Liver (tissue), 9 donors: ENCODE measurements around the gene KIF24. TPM values are rescaled to one million over a fixed set of nuclear protein-coding genes. Genes with fewer than 3 reads are reported as not detected.

ENCODE experiments used
- DNase-seq: peaks from one replicate; pipeline ENCODE4 v3.0.0-alpha.2; 2017; ENCODE audit warnings: low spot score
- H3K27ac ChIP-seq, 2 donors: one replicate each; pipeline ENCODE4 v1.7.0; 2013; ENCODE audit warnings: inconsistent platforms in 2 of 2, low read length in 2 of 2, control low read depth in 1 of 2, low read depth in 1 of 2, mild to moderate bottlenecking in 1 of 2
- H3K27me3 ChIP-seq, 4 donors: one replicate each; pipeline versions ENCODE4 v1.6.1 to v1.7.0; 2013; ENCODE audit warnings: low read length in 3 of 4, inconsistent platforms in 1 of 4, mild to moderate bottlenecking in 1 of 4, moderate library complexity in 1 of 4; ENCODE audit not compliant: control insufficient read depth in 4 of 4, insufficient read depth in 4 of 4
- H3K36me3 ChIP-seq, 4 donors: one replicate each; pipeline versions ENCODE4 v1.6.1 to v1.7.0; 2013; ENCODE audit warnings: low read length in 3 of 4, mild to moderate bottlenecking in 3 of 4, low read depth in 1 of 4, moderate library complexity in 1 of 4; ENCODE audit not compliant: control insufficient read depth in 4 of 4, insufficient read depth in 3 of 4
- H3K4me1 ChIP-seq, 4 donors: one replicate each; pipeline versions ENCODE4 v1.6.1 to v1.7.0; 2013; ENCODE audit warnings: low read length in 3 of 4, mild to moderate bottlenecking in 3 of 4, moderate library complexity in 1 of 4; ENCODE audit not compliant: control insufficient read depth in 4 of 4, insufficient read depth in 4 of 4
- H3K4me3 ChIP-seq, 3 donors: one replicate each; pipeline versions ENCODE4 v1.6.1 to v1.7.0; 2013; ENCODE audit warnings: low read length in 3 of 3, control low read depth in 1 of 3, low read depth in 1 of 3, mild to moderate bottlenecking in 1 of 3
- H3K9ac ChIP-seq, 2 donors: one replicate each; pipeline ENCODE4 v1.7.0; 2013; ENCODE audit warnings: low read length in 2 of 2, mild to moderate bottlenecking in 2 of 2, moderate library complexity in 2 of 2, control low read depth in 1 of 2, low read depth in 1 of 2
- H3K9me3 ChIP-seq, 4 donors: one replicate each; pipeline versions ENCODE4 v1.6.1 to v1.7.0; 2013; ENCODE audit warnings: low read length in 3 of 4; ENCODE audit not compliant: control insufficient read depth in 4 of 4
- EGR1 ChIP-seq, 2 donors: IDR thresholded peaks; 2 replicates each; pipeline ENCODE4 v1.6.1; 2016 to 2018; ENCODE audit warnings: antibody characterized with exemption in 2 of 2, low read depth in 2 of 2
- FOXA1 ChIP-seq: IDR thresholded peaks from 2 replicates; pipeline ENCODE4 v1.6.1; 2016; ENCODE audit warnings: antibody characterized with exemption
- FOXA2 ChIP-seq: IDR thresholded peaks from 2 replicates; pipeline ENCODE4 v1.6.1; 2016; ENCODE audit warnings: antibody characterized with exemption
- GABPA ChIP-seq, 2 donors: IDR thresholded peaks in 1 of 2; conservative IDR thresholded peaks in 1 of 2; 2 replicates each; pipeline ENCODE4 v1.6.1; 2016; ENCODE audit warnings: antibody characterized with exemption in 2 of 2, mild to moderate bottlenecking in 1 of 2, moderate library complexity in 1 of 2
- HNF4A ChIP-seq, 2 donors: conservative IDR thresholded peaks; 2 replicates each; pipeline ENCODE4 v1.6.1; 2016; ENCODE audit warnings: antibody characterized with exemption in 2 of 2, mild to moderate bottlenecking in 2 of 2
- HNF4G ChIP-seq: IDR thresholded peaks from 2 replicates; pipeline ENCODE4 v1.6.1; 2016; ENCODE audit warnings: antibody characterized with exemption
- JUND ChIP-seq, 2 donors: IDR thresholded peaks; 2 replicates each; pipeline ENCODE4 v1.6.1; 2016; ENCODE audit warnings: antibody characterized with exemption in 2 of 2
- NR2F2 ChIP-seq: IDR thresholded peaks from 2 replicates; pipeline ENCODE4 v1.6.1; 2016; ENCODE audit warnings: antibody characterized with exemption
- RAD21 ChIP-seq, 2 donors: IDR thresholded peaks; 2 replicates each; pipeline ENCODE4 v1.6.1; 2016; ENCODE audit warnings: antibody characterized with exemption in 2 of 2, mild to moderate bottlenecking in 2 of 2
- RXRA ChIP-seq, 2 donors: IDR thresholded peaks; 2 replicates each; pipeline ENCODE4 v1.6.1; 2017 to 2018; ENCODE audit warnings: antibody characterized with exemption in 2 of 2, mild to moderate bottlenecking in 1 of 2
- SP1 ChIP-seq: IDR thresholded peaks from 2 replicates; pipeline ENCODE4 v1.6.1; 2018; ENCODE audit warnings: antibody characterized with exemption, mild to moderate bottlenecking
- TAF1 ChIP-seq: conservative IDR thresholded peaks from 2 replicates; pipeline ENCODE4 v1.6.1; 2016; ENCODE audit warnings: antibody characterized with exemption, mild to moderate bottlenecking
- YY1 ChIP-seq: IDR thresholded peaks from 2 replicates; pipeline ENCODE4 v1.6.1; 2016; ENCODE audit warnings: antibody characterized with exemption, mild to moderate bottlenecking
- WGBS: extraction: QIAGEN DNeasy Blood & Tissue Kit; methylation state at CpG from one replicate; pipeline ENCODE4 v1.1.7; 2013; 5-methylcytosine and 5-hydroxymethylcytosine counted together
- polyA plus RNA-seq, 2 donors: library from polyadenylated mRNA; stranded (reverse) in 1 of 2; unstranded in 1 of 2; fragments of 200-250 nt in 1 of 2; fragments of >200 nt in 1 of 2; fragmentation: Nextera tagmentation in 1 of 2; extraction: Ambion mirVana in 1 of 2; gene quantifications; one replicate each; pipeline versions ENCODE4 v1.2.1 to v1.2.3, GENCODE V29; 2013 to 2015
- total RNA-seq, 2 donors: library from RNA; depleted of rRNA; stranded (reverse); fragments of >200 nt; gene quantifications; one replicate each; pipeline ENCODE4 v1.2.3, GENCODE V29; 2014
- TF ChIP-seq, protein P1 (sequence below): fragments of 150-350 bp; IDR thresholded peaks from 2 replicates; pipeline ENCODE4 v1.5.1; 2017; ENCODE audit warnings: improper control_type of control experiment, low read depth, low read length; ENCODE audit not compliant: missing input control
- TF ChIP-seq, protein P2 (sequence below): IDR thresholded peaks from 2 replicates; pipeline ENCODE4 v1.6.1; 2016; ENCODE audit warnings: antibody characterized with exemption
- TF ChIP-seq, protein P3 (sequence below): IDR thresholded peaks from 2 replicates; pipeline ENCODE4 v1.6.1; 2016; ENCODE audit warnings: antibody characterized with exemption
- TF ChIP-seq, protein P4 (sequence below): IDR thresholded peaks from 2 replicates; pipeline ENCODE4 v1.6.1; 2016; ENCODE audit warnings: antibody characterized with exemption, mild to moderate bottlenecking
- TF ChIP-seq, protein P5 (sequence below): IDR thresholded peaks from 2 replicates; pipeline ENCODE4 v1.6.1; 2016; ENCODE audit warnings: antibody characterized with exemption
- donor health status: healthy.
- donor health status: healthy.
- donor health status: healthy.
- donor health status: healthy.
- donor health status: healthy.

Gene KIF24
- total and polyA plus RNA-seq, 4 donors: 0.13 to 4.1 (median 0.20) TPM

DNA sequence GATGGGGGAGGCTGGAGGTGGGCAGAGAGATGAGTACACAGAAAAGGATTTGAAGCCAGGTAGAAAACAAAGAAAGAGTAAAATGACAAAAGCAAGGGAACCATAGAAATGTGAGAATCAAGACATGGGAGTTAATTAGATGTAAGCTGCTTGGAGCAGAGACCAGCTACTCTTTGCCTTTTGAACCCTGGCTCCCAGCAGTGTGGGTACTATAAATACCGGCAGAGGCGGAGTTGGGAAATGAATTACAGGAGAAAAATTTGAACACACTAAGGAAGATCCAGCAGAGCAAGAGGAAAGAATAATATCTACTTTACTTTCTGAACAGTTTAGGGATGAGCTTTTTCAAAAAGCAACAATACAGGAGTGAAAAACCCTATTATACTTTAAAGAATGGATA lies 36.5 kb downstream of the KIF24 start:
- H3K27me3 ChIP-seq: no peaks in the 10 kb centered on the region
- TF ChIP-seq FOXA2 (no peak), EGR1 (IDR thresholded peaks at IDR 0.05; ENCODE audit: low read depth in 2 of 2) (no peak), YY1 (no peak), FOXA1 (no peak), HNF4G (no peak), RAD21 (IDR thresholded peaks at IDR 0.05) (no peak), JUND (IDR thresholded peaks at IDR 0.05) (no peak), GABPA (IDR thresholded peaks at IDR 0.05 in 1 of 2, conservative IDR thresholded peaks at IDR 0.05 in 1 of 2) (no peak), HNF4A (conservative IDR thresholded peaks at IDR 0.05) (no peak), RXRA (IDR thresholded peaks at IDR 0.05) (no peak), SP1 (no peak), NR2F2 (no peak), TAF1 (no peak)
- TF ChIP-seq, protein P1, sequence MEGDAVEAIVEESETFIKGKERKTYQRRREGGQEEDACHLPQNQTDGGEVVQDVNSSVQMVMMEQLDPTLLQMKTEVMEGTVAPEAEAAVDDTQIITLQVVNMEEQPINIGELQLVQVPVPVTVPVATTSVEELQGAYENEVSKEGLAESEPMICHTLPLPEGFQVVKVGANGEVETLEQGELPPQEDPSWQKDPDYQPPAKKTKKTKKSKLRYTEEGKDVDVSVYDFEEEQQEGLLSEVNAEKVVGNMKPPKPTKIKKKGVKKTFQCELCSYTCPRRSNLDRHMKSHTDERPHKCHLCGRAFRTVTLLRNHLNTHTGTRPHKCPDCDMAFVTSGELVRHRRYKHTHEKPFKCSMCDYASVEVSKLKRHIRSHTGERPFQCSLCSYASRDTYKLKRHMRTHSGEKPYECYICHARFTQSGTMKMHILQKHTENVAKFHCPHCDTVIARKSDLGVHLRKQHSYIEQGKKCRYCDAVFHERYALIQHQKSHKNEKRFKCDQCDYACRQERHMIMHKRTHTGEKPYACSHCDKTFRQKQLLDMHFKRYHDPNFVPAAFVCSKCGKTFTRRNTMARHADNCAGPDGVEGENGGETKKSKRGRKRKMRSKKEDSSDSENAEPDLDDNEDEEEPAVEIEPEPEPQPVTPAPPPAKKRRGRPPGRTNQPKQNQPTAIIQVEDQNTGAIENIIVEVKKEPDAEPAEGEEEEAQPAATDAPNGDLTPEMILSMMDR: no peak
- TF ChIP-seq, protein P2, sequence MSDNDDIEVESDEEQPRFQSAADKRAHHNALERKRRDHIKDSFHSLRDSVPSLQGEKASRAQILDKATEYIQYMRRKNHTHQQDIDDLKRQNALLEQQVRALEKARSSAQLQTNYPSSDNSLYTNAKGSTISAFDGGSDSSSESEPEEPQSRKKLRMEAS: no peak
- TF ChIP-seq, protein P3, sequence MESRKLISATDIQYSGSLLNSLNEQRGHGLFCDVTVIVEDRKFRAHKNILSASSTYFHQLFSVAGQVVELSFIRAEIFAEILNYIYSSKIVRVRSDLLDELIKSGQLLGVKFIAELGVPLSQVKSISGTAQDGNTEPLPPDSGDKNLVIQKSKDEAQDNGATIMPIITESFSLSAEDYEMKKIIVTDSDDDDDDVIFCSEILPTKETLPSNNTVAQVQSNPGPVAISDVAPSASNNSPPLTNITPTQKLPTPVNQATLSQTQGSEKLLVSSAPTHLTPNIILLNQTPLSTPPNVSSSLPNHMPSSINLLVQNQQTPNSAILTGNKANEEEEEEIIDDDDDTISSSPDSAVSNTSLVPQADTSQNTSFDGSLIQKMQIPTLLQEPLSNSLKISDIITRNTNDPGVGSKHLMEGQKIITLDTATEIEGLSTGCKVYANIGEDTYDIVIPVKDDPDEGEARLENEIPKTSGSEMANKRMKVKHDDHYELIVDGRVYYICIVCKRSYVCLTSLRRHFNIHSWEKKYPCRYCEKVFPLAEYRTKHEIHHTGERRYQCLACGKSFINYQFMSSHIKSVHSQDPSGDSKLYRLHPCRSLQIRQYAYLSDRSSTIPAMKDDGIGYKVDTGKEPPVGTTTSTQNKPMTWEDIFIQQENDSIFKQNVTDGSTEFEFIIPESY: no peak
- TF ChIP-seq, protein P4, sequence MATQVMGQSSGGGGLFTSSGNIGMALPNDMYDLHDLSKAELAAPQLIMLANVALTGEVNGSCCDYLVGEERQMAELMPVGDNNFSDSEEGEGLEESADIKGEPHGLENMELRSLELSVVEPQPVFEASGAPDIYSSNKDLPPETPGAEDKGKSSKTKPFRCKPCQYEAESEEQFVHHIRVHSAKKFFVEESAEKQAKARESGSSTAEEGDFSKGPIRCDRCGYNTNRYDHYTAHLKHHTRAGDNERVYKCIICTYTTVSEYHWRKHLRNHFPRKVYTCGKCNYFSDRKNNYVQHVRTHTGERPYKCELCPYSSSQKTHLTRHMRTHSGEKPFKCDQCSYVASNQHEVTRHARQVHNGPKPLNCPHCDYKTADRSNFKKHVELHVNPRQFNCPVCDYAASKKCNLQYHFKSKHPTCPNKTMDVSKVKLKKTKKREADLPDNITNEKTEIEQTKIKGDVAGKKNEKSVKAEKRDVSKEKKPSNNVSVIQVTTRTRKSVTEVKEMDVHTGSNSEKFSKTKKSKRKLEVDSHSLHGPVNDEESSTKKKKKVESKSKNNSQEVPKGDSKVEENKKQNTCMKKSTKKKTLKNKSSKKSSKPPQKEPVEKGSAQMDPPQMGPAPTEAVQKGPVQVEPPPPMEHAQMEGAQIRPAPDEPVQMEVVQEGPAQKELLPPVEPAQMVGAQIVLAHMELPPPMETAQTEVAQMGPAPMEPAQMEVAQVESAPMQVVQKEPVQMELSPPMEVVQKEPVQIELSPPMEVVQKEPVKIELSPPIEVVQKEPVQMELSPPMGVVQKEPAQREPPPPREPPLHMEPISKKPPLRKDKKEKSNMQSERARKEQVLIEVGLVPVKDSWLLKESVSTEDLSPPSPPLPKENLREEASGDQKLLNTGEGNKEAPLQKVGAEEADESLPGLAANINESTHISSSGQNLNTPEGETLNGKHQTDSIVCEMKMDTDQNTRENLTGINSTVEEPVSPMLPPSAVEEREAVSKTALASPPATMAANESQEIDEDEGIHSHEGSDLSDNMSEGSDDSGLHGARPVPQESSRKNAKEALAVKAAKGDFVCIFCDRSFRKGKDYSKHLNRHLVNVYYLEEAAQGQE: no peak
- TF ChIP-seq, protein P5, sequence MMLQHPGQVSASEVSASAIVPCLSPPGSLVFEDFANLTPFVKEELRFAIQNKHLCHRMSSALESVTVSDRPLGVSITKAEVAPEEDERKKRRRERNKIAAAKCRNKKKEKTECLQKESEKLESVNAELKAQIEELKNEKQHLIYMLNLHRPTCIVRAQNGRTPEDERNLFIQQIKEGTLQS: no peak
- no peak overlapping the region for H3K4me3 ChIP-seq
- H3K4me1 ChIP-seq: no peaks in the 10 kb centered on the region
- no peak for DNase-seq
- no peaks in the 10 kb centered on the region for H3K9me3 ChIP-seq
- H3K9ac ChIP-seq: no peak overlapping the region
- no peak overlapping the region for H3K27ac ChIP-seq
- WGBS: 72% methylated on average over 2 of the region's 2 CpGs
- H3K36me3 ChIP-seq: no peaks in the 10 kb centered on the region
